ENCODE results near the gene ZNF460. TPM values are rescaled to one million over a fixed set of nuclear protein-coding genes. Genes with fewer than 3 reads are reported as not detected.
"Not testable (repeated sequence)": the region's sequence is repeated elsewhere in the genome, so short reads cannot be mapped to it uniquely, and the experiment has no call there.

ZNF460 gene
- total RNA-seq, 6 donors from 2014 or later = 37.6 to 88.0 (median 53.6) TPM

GRCh38 chr19:57248646-57249045 lies 31.6 kb upstream of the ZNF460 start:
- Histone ChIP-seq H3K36me3 (peaks cover 42 to 91% (median 68%) of the 10 kb centered on the region in 4 donors), H3K27ac (no peak overlapping the region), H3K9me3 (peaks cover 0 to 12% (median 0%) of the 10 kb centered on the region in 4 donors), H3K27me3 (no peaks in the 10 kb centered on the region), H3K4me3 (no peak overlapping the region), H3K4me1 (no peaks in the 10 kb centered on the region)
- DNase-seq (no peak), ATAC-seq (ENCODE audit: low FRiP score in 2 of 2) (no peak)
- 82 to 84% methylated on average over 4 to 6 of the region's 6 CpGs for WGBS, 2 donors
- no peak for TF ChIP-seq EP300 (IDR thresholded peaks at IDR 0.05)
- no peak for TF ChIP-seq POLR2A (IDR thresholded peaks at IDR 0.05)
- TF ChIP-seq CTCF (IDR thresholded peaks at IDR 0.05) = no peak
- TF ChIP-seq POLR2AphosphoS5 (IDR thresholded peaks at IDR 0.05) = no peak

DNA sequence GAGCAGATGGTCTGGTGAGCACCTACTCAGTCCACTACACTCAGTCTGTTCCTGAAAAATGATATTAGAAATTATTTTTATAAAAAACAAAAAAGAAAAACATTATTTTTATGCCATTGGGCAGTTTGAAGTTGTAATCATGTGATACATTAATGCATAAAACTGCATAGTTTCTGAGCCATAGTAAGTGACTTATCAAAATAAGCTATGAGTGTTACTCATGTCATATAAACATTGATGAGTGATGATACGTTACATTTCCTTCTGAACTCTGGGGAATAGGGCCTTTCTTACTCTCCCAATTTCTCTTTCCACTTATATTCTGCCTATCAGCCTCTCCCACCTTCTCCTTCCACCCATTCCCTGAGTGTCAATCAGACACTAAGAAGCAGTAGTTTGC lies 31.0 kb upstream of the ZNF460 start:
- WGBS, 2 donors = 92% methylated on average over 1 of the region's 1 CpG
- no peak for DNase-seq
- H3K9me3 ChIP-seq = peaks cover 0 to 18% (median 2%) of the 10 kb centered on the region in 4 donors

DNA sequence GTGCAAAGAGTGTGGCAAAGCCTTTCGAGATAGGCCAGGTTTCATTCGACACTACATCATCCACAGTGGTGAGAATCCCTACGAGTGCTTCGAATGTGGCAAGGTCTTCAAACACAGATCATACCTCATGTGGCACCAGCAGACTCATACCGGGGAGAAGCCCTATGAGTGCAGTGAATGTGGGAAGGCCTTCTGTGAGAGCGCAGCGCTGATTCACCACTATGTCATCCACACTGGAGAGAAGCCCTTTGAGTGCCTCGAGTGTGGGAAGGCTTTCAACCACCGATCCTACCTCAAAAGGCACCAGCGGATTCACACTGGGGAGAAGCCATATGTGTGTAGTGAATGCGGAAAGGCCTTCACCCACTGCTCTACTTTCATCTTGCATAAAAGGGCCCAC lies 26.5 kb upstream of the ZNF460 start:
- not testable (repeated sequence) for H3K4me1 ChIP-seq; DNase-seq; H3K27ac ChIP-seq; ATAC-seq (ENCODE audit: low FRiP score in 2 of 2); H3K4me3 ChIP-seq; H3K27me3 ChIP-seq
- WGBS, 2 donors = 93 to 99% methylated on average over 11 of the region's 11 CpGs
- Histone ChIP-seq H3K36me3 (peaks cover 25 to 61% (median 46%) of the 10 kb centered on the region in 4 donors), H3K9me3 (peaks cover 0 to 18% (median 2%) of the 10 kb centered on the region in 4 donors)

More for the DNA sequence above, 31.0 kb upstream of the ZNF460 start:
- TF ChIP-seq CTCF (IDR thresholded peaks at IDR 0.05) (no peak), POLR2AphosphoS5 (IDR thresholded peaks at IDR 0.05) (no peak), POLR2A (IDR thresholded peaks at IDR 0.05) (no peak), EP300 (IDR thresholded peaks at IDR 0.05) (no peak)
- Histone ChIP-seq H3K4me1 (no peaks in the 10 kb centered on the region), H3K4me3 (no peak overlapping the region), H3K36me3 (peaks cover 44 to 91% (median 71%) of the 10 kb centered on the region in 4 donors), H3K27me3 (no peaks in the 10 kb centered on the region), H3K27ac (no peak overlapping the region)
- no peak for ATAC-seq (ENCODE audit: low FRiP score in 2 of 2)

- peaks cover 0 to 23% (median 2%) of the 10 kb centered on the region in 4 donors for H3K36me3 ChIP-seq
- 88 to 93% methylated on average over 3 of the region's 3 CpGs for WGBS, 2 donors
- peaks cover 0 to 5% (median 0%) of the 10 kb centered on the region in 4 donors for H3K9me3 ChIP-seq
- H3K4me3 ChIP-seq = no peak overlapping the region
- TF ChIP-seq EP300 (IDR thresholded peaks at IDR 0.05) (no peak), CTCF (IDR thresholded peaks at IDR 0.05) (no peak), POLR2A (IDR thresholded peaks at IDR 0.05) (no peak), POLR2AphosphoS5 (IDR thresholded peaks at IDR 0.05) (no peak)
- DNase-seq (no peak), ATAC-seq (ENCODE audit: low FRiP score in 2 of 2) (no peak)
- H3K27me3 ChIP-seq = no peaks in the 10 kb centered on the region
- no peak overlapping the region for H3K27ac ChIP-seq
- H3K4me1 ChIP-seq = no peaks in the 10 kb centered on the region
Observed at GRCh38 chr19:57262044-57262443, 18.2 kb upstream of the ZNF460 start.

DNA sequence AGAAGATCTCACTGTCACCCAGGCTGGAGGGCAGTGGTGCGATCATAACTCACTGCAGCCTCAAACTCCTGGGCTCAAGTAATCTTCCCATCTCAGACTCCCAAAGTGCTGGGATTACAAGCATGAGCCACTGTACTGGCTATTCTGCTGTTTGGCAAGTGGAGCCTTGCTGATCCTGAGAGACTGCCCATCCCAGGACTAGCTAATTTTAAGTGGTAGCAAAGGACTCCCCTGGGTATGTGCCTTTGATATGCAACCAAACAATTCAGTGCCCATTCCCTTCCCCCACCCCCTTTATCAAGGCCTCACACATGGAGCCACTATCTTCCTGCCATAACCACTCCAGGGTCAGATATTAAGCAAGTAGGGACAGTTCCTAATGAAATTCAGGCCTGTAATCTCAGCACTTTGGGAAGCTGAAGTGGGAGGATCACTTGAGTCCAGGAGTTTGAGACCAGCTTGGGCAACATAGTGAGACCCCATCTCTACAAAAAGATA lies 17.0 kb upstream of the ZNF460 start:
- 100% methylated on average over 1 of the region's 1 CpG for WGBS, 2 donors
- Histone ChIP-seq H3K9me3 (peaks cover 0 to 5% (median 0%) of the 10 kb centered on the region in 4 donors), H3K36me3 (peaks cover 0 to 23% (median 2%) of the 10 kb centered on the region in 4 donors), H3K4me3 (no peak overlapping the region), H3K4me1 (no peaks in the 10 kb centered on the region), H3K27ac (no peak overlapping the region), H3K27me3 (no peaks in the 10 kb centered on the region)
- DNase-seq (no peak), ATAC-seq (ENCODE audit: low FRiP score in 2 of 2) (no peak)
- no peak for TF ChIP-seq POLR2AphosphoS5 (IDR thresholded peaks at IDR 0.05)
- no peak for TF ChIP-seq CTCF (IDR thresholded peaks at IDR 0.05)
- TF ChIP-seq EP300 (IDR thresholded peaks at IDR 0.05) = no peak
- TF ChIP-seq POLR2A (IDR thresholded peaks at IDR 0.05) = no peak
